ENCODE measurements around the gene SCD. TPM values are rescaled to one million over a fixed set of nuclear protein-coding genes. Genes with fewer than 3 reads are reported as not detected.

SCD gene
- total and polyA plus RNA-seq, 9 of the 15 experiments (the other 6 are each of a cell fraction or from before 2014, with no cell fraction given), result 114 to 486 (median 188) TPM

DNA sequence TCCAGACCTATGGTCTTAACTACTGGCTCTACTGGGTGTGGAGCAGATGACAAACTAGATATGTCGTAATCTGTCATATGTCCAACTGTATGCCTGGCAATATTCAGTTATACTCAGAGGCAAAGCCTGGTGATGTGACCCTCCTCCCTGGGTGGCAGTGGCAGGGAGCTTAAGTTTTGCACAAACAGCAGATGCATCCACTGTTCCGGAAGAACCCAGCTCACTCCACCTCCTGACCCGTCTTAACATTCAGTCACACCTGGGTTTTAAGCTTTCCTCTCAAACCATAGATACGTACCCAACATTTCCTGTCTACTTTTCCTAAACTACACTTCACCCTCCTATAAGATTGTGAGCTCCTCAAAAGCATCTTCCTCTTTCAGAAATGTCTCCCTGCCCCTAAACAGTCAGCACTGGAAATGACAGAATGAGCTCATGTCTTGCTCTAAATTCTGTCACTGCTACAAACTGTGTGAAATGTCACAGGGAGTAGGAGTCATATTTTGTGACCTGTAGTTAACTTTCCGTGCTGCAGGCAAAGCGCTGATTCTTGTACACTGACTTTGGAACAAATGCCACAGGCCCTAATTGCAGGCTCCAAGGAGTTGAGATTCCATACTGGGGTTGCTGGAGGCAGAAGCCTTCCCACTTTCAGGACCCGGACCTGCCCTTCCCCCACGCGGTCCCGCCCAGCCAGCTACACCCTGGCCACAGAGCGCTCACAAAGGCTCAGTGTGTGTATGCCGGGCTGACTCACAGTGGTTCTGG is 23.9 kb downstream of the SCD start (continued):
- TF ChIP-seq, protein P1, sequence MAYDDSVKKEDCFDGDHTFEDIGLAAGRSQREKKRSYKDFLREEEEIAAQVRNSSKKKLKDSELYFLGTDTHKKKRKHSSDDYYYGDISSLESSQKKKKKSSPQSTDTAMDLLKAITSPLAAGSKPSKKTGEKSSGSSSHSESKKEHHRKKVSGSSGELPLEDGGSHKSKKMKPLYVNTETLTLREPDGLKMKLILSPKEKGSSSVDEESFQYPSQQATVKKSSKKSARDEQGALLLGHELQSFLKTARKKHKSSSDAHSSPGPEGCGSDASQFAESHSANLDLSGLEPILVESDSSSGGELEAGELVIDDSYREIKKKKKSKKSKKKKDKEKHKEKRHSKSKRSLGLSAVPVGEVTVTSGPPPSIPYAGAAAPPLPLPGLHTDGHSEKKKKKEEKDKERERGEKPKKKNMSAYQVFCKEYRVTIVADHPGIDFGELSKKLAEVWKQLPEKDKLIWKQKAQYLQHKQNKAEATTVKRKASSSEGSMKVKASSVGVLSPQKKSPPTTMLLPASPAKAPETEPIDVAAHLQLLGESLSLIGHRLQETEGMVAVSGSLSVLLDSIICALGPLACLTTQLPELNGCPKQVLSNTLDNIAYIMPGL (CRISPR knock-in tag; IDR thresholded peaks at IDR 0.05), result no peak
- TF ChIP-seq HDAC3 (IDR thresholded peaks at IDR 0.05; ENCODE audit: borderline replicate concordance, partially characterized antibody), result peak; percentile 54
- TF ChIP-seq DACH1 (IDR thresholded peaks at IDR 0.05; ENCODE audit: partially characterized antibody), result no peak
- no peak for TF ChIP-seq SIX5 (IDR thresholded peaks at IDR 0.05; ENCODE audit: borderline replicate concordance in 1 of 2, insufficient read depth in 1 of 2, low read depth in 1 of 2, low read length in 2 of 2)
- TF ChIP-seq NFE2 (IDR thresholded peaks at IDR 0.05; ENCODE audit: low read depth), result 0 out of 2 replicates have a peak, but pooled peaks have one; percentile 8
- TF ChIP-seq NR1H2 (CRISPR knock-in tag; IDR thresholded peaks at IDR 0.05), result peak; percentile 93
- peak in 1 of 2 experiments; percentile 38; a peak in 1 of 4 replicates for TF ChIP-seq TRIM24 (IDR thresholded peaks at IDR 0.05)
- no peak for TF ChIP-seq BHLHE40 (IDR thresholded peaks at IDR 0.05; ENCODE audit: low read length)
- 0 out of 2 replicates have a peak, but pooled peaks have one; percentile 45 for TF ChIP-seq TCF7 (IDR thresholded peaks at IDR 0.05; ENCODE audit: borderline replicate concordance)
- 0 out of 2 replicates have a peak, but pooled peaks have one; percentile 24 for TF ChIP-seq SUPT5H (IDR thresholded peaks at IDR 0.05)
- peak; percentile 69; the same call in 1 of the 2 replicates for TF ChIP-seq POLR2AphosphoS5 (IDR thresholded peaks at IDR 0.05; ENCODE audit: control insufficient read depth, insufficient read depth, low read depth, low read length)
- TF ChIP-seq MTA1 (IDR thresholded peaks at IDR 0.05; ENCODE audit: borderline replicate concordance), result peak; percentile 8
- no peak for TF ChIP-seq FOXM1 (IDR thresholded peaks at IDR 0.05; ENCODE audit: low read depth)
- no peak for TF ChIP-seq FOXM1 (CRISPR knock-in tag; IDR thresholded peaks at IDR 0.05; ENCODE audit: low read depth)
- TF ChIP-seq NR3C1 (CRISPR knock-in tag; IDR thresholded peaks at IDR 0.05), result no peak
- TF ChIP-seq HMG20A (CRISPR knock-in tag; conservative IDR thresholded peaks at IDR 0.05), result no peak
- TF ChIP-seq CCNT2 (IDR thresholded peaks at IDR 0.05; ENCODE audit: borderline replicate concordance, extremely low read depth, insufficient read length, low read depth, low read length), result peak; percentile 22
- TF ChIP-seq, protein P2, sequence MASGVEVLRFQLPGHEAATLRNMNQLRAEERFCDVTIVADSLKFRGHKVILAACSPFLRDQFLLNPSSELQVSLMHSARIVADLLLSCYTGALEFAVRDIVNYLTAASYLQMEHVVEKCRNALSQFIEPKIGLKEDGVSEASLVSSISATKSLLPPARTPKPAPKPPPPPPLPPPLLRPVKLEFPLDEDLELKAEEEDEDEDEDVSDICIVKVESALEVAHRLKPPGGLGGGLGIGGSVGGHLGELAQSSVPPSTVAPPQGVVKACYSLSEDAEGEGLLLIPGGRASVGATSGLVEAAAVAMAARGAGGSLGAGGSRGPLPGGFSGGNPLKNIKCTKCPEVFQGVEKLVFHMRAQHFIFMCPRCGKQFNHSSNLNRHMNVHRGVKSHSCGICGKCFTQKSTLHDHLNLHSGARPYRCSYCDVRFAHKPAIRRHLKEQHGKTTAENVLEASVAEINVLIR (CRISPR knock-in tag; IDR thresholded peaks at IDR 0.05), result no peak
- TF ChIP-seq ZNF766 (CRISPR knock-in tag; conservative IDR thresholded peaks at IDR 0.05), result no peak
- TF ChIP-seq, protein P3, sequence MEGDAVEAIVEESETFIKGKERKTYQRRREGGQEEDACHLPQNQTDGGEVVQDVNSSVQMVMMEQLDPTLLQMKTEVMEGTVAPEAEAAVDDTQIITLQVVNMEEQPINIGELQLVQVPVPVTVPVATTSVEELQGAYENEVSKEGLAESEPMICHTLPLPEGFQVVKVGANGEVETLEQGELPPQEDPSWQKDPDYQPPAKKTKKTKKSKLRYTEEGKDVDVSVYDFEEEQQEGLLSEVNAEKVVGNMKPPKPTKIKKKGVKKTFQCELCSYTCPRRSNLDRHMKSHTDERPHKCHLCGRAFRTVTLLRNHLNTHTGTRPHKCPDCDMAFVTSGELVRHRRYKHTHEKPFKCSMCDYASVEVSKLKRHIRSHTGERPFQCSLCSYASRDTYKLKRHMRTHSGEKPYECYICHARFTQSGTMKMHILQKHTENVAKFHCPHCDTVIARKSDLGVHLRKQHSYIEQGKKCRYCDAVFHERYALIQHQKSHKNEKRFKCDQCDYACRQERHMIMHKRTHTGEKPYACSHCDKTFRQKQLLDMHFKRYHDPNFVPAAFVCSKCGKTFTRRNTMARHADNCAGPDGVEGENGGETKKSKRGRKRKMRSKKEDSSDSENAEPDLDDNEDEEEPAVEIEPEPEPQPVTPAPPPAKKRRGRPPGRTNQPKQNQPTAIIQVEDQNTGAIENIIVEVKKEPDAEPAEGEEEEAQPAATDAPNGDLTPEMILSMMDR (IDR thresholded peaks at IDR 0.05 in 2 of 3, conservative IDR thresholded peaks at IDR 0.05 in 1 of 3; ENCODE audit: insufficient read depth in 2 of 3, low read depth in 1 of 3, low read length in 3 of 3), result no peak
- TF ChIP-seq YY1 (IDR thresholded peaks at IDR 0.05; ENCODE audit: borderline replicate concordance in 1 of 3, control insufficient read depth in 1 of 3, extremely low read depth in 1 of 3, insufficient read depth in 3 of 3, insufficient read length in 1 of 3, insufficient replicate concordance in 2 of 3, low read depth in 1 of 3, low read length in 2 of 3), result peak in 1 of 3 experiments; percentile 63
- 0 out of 2 replicates have a peak, but pooled peaks have one; percentile 29 for TF ChIP-seq CREB1 (IDR thresholded peaks at IDR 0.05)
- no peak for TF ChIP-seq CREB1 (CRISPR knock-in tag; IDR thresholded peaks at IDR 0.05)
- TF ChIP-seq POLR2A (conservative IDR thresholded peaks at IDR 0.05), result peak; percentile 62; the same call in 1 of the 2 replicates
